Breast epithelium (tissue), 4 donors: ENCODE measurements around the gene ANKRD55. TPM values are rescaled to one million over a fixed set of nuclear protein-coding genes. Genes with fewer than 3 reads are reported as not detected.

Experiments used
- DNase-seq, 2 donors: peaks; one replicate each; pipeline ENCODE4 v3.0.0-alpha.2; 2019; ENCODE audit warnings: low spot score in 2 of 2
- H3K27ac ChIP-seq, 2 donors: fragments of 200-600 bp; sonication (generic) in 1 of 2; one replicate each; pipeline ENCODE4 v1.5.1; 2016 to 2019; ENCODE audit warnings: mild to moderate bottlenecking in 1 of 2
- H3K27me3 ChIP-seq, 2 donors: fragments of 200-600 bp; sonication (generic) in 1 of 2; one replicate each; pipeline versions ENCODE4 v1.5.1 to v1.6.0; 2017 to 2019; ENCODE audit warnings: control low read depth in 1 of 2, mild to moderate bottlenecking in 1 of 2
- H3K36me3 ChIP-seq: fragments of 200-600 bp; one replicate; pipeline ENCODE4 v1.5.1; 2019
- H3K4me1 ChIP-seq, 2 donors: fragments of 200-600 bp; sonication (generic); one replicate each; pipeline ENCODE4 v1.5.1; 2016 to 2019; ENCODE audit warnings: control low read depth in 1 of 2
- H3K4me3 ChIP-seq, 3 donors: fragments of 200-600 bp; sonication (generic); 1 replicate in 2 of 3; 2 replicates in 1 of 3; pipeline ENCODE4 v1.5.1; 2016 to 2019; ENCODE audit warnings: mild to moderate bottlenecking in 3 of 3, moderate library complexity in 2 of 3
- H3K9me3 ChIP-seq, 2 donors: fragments of 200-600 bp; sonication (generic) in 1 of 2; one replicate each; pipeline ENCODE4 v1.5.1; 2016 to 2019; ENCODE audit warnings: control low read depth in 1 of 2
- POLR2A ChIP-seq: fragments of 450-650 bp; IDR thresholded peaks from one replicate; pipeline ENCODE4 v1.6.1; 2016; ENCODE audit warnings: antibody characterized with exemption, mild to moderate bottlenecking, moderate library complexity
- POLR2AphosphoS5 ChIP-seq, 3 donors: sonication (generic); formaldehyde crosslinking; IDR thresholded peaks; one replicate each; pipeline ENCODE4 v1.6.1; 2017; ENCODE audit warnings: antibody characterized with exemption in 3 of 3
- intact Hi-C: fragments of 100-400 bp; cut with DNase I; formaldehyde crosslinking; loops from one replicate; pipeline ENCODE4 v1.15.1; 2023; ENCODE audit warnings: low total_unique reads
- total RNA-seq, 3 donors: library from RNA; depleted of rRNA; stranded (reverse); fragments of >200 nt; gene quantifications; one replicate each; pipeline ENCODE4 v1.1.0, GENCODE V29; 2016
- TF ChIP-seq, protein P1 (sequence below), 3 donors: fragments of 450-650 bp; IDR thresholded peaks; one replicate each; pipeline ENCODE4 v1.5.1; 2016 to 2017; ENCODE audit warnings: antibody characterized with exemption in 3 of 3, mild to moderate bottlenecking in 3 of 3, moderate library complexity in 3 of 3

Gene ANKRD55
- total RNA-seq, 3 donors from 2014 or later, result 0.32 to 0.33 TPM; not detected in 1

DNA sequence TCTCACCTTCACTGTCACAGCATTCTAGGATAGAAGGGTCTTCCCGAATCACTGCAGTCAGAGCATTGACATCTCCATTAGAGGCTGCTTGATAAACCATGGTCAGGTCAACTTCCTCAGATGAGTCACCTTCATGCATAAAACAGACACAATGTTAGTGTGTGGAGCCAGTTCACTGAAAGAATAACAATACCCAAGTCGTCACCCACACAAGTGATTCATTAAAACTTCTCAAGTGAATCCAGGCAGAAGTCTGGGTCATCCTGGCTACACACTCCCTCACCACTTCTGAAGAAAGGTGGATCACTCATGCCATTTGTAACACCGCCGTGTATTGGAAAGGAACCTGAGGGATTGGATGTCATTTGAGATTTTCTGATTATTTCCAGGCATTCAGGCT is 49.6 kb downstream of the ANKRD55 start:
- no peaks in the 10 kb centered on the region for H3K9me3 ChIP-seq
- DNase-seq, result no peak
- intact Hi-C loops, result no loop called here
- no peak overlapping the region for H3K4me3 ChIP-seq
- TF ChIP-seq POLR2AphosphoS5 (IDR thresholded peaks at IDR 0.05), result no peak
- TF ChIP-seq, protein P1, sequence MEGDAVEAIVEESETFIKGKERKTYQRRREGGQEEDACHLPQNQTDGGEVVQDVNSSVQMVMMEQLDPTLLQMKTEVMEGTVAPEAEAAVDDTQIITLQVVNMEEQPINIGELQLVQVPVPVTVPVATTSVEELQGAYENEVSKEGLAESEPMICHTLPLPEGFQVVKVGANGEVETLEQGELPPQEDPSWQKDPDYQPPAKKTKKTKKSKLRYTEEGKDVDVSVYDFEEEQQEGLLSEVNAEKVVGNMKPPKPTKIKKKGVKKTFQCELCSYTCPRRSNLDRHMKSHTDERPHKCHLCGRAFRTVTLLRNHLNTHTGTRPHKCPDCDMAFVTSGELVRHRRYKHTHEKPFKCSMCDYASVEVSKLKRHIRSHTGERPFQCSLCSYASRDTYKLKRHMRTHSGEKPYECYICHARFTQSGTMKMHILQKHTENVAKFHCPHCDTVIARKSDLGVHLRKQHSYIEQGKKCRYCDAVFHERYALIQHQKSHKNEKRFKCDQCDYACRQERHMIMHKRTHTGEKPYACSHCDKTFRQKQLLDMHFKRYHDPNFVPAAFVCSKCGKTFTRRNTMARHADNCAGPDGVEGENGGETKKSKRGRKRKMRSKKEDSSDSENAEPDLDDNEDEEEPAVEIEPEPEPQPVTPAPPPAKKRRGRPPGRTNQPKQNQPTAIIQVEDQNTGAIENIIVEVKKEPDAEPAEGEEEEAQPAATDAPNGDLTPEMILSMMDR (IDR thresholded peaks at IDR 0.05), result no peak
- no peak for TF ChIP-seq POLR2A
- no peaks in the 10 kb centered on the region for H3K27me3 ChIP-seq
- no peaks in the 10 kb centered on the region for H3K36me3 ChIP-seq
- H3K27ac ChIP-seq, result no peak overlapping the region
- no peaks in the 10 kb centered on the region for H3K4me1 ChIP-seq

DNA sequence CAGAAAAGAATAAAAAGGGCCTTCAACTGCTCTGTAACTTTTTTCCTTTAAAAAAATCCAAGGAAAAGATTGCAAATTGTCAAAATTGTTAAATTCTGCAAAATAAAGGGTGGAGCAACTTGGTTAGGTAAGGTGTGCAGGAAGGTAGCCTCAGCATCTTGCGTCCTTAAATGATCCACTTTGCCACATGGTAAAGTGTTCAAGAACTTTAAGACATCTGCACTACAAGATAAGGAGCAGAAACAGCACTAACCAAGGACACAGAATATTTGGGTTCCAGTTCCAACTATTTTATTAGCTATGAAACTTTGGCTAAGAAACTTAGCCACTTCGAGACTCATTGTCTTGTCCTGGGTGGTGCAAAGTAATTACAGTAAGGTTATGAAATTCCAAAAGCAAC is 53.7 kb downstream of the ANKRD55 start:
- DNase-seq, result no peak
- H3K36me3 ChIP-seq, result no peaks in the 10 kb centered on the region
- TF ChIP-seq POLR2A (no peak), POLR2AphosphoS5 (IDR thresholded peaks at IDR 0.05) (no peak)
- TF ChIP-seq, protein P1 (IDR thresholded peaks at IDR 0.05), result no peak
- no peaks in the 10 kb centered on the region for H3K9me3 ChIP-seq
- intact Hi-C loops, result no loop called here
- no peaks in the 10 kb centered on the region for H3K4me1 ChIP-seq
- no peaks in the 10 kb centered on the region for H3K27me3 ChIP-seq
- H3K27ac ChIP-seq, result no peak overlapping the region
- no peak overlapping the region for H3K4me3 ChIP-seq

DNA sequence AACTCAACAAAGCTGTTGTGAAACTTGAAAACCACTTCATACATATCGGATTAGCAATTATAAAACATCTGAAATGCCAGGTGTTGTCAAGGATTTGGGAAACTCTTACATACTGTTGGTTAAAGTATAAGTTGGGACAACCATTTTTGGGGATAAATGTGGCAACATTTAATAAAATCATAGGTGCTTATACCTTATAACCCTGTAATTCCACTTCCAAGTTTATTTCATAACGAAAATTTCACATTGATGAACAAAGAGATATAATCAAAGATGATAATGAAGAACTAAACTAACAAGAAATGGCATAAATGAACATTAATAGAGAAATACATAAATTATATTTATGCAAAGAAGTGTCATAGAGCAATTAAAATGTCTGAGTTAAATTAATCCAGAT is 54.3 kb downstream of the ANKRD55 start:
- no peak overlapping the region for H3K4me3 ChIP-seq
- no peak overlapping the region for H3K27ac ChIP-seq
- intact Hi-C loops, result no loop called here
- H3K27me3 ChIP-seq, result no peaks in the 10 kb centered on the region
- no peaks in the 10 kb centered on the region for H3K36me3 ChIP-seq
- no peaks in the 10 kb centered on the region for H3K4me1 ChIP-seq
- no peaks in the 10 kb centered on the region for H3K9me3 ChIP-seq
- TF ChIP-seq POLR2A, result no peak
- no peak for DNase-seq

DNA sequence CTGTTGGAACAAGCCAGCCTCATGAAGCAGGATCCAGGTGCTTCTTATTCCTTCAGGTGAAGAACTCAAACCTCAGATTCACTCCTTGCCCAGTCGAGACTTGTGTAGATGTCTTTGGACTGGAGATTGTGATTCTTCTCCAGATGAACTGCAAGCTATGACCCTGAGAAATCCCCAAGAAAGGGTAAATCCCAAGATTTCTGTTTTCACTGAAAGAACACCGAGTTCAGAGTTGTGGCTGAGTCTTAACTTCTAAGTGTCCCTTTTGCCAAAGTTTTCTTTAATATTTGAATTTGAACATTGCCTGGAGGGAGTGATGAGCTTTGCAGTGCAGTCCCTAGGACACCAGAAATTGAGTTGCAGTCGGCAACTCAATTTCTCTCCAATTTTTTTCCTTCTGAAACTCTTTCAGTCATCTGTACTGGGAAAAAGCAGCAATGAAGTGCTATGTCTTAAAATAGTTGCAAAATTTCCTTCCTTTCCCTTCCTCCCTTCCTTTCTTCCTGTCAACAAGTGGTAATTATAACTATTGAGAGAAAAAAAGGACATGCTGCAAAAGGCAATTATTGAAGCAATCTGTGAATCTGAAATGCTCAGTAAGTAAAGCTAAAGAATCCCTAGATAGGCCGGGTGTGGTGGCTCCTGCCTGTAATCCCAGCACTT is 56.1 kb downstream of the ANKRD55 start:
- Histone ChIP-seq H3K36me3 (no peaks in the 10 kb centered on the region), H3K9me3 (no peaks in the 10 kb centered on the region), H3K27me3 (no peaks in the 10 kb centered on the region), H3K27ac (peak overlapping the region in 1 of 2 donors; percentile 56), H3K4me1 (no peaks in the 10 kb centered on the region), H3K4me3 (no peak overlapping the region)
- no peak for DNase-seq
- TF ChIP-seq, protein P1 (IDR thresholded peaks at IDR 0.05), result no peak
- no peak for TF ChIP-seq POLR2A
- no peak for TF ChIP-seq POLR2AphosphoS5 (IDR thresholded peaks at IDR 0.05)
- intact Hi-C loops, result no loop called here

DNA sequence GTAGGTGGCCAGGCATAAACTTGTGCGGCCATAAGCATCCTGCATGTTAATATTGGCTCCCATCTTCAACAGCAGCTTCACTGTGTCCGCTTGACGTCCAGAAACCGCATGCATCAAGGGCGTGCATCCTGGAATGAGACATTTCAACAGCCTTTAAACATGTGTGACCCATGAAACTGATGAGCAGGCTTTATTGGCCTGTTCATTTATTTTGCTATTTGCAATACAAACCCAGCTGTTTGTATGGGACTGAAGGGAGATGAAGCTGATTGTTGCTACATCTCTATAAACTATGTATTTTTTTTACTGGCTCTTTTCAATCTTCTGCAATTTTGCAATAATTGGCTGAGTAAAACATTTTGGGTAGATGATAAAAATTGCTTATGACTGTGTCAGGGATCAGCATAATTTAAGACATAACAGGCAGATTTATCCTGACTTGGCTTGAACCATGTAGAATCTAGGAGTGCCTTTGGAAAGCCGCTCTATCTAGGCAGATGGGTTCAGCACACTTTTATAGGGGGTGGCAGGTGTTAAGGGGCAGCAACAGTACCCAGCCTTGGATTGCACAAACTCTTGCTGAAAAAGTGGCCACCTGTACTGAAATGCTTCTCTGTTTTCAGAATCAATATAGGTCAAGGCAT is 56.9 kb downstream of the ANKRD55 start:
- intact Hi-C loops, result no loop called here
- no peaks in the 10 kb centered on the region for H3K36me3 ChIP-seq
- no peaks in the 10 kb centered on the region for H3K27me3 ChIP-seq
- no peaks in the 10 kb centered on the region for H3K4me1 ChIP-seq
- H3K9me3 ChIP-seq, result no peaks in the 10 kb centered on the region
- peak overlapping the region in 1 of 2 donors; percentile 57 for H3K27ac ChIP-seq
- H3K4me3 ChIP-seq, result no peak overlapping the region
- TF ChIP-seq POLR2AphosphoS5 (IDR thresholded peaks at IDR 0.05) (peak in 2 of 3 donors; percentile 7 to 37), POLR2A (no peak)
- DNase-seq, result no peak

- DNase-seq, result no peak
- intact Hi-C loops, result no loop called here
- Histone ChIP-seq H3K4me1 (no peaks in the 10 kb centered on the region), H3K27ac (peak overlapping the region in 1 of 2 donors; percentile 66), H3K4me3 (no peak overlapping the region), H3K9me3 (no peaks in the 10 kb centered on the region), H3K36me3 (no peaks in the 10 kb centered on the region), H3K27me3 (no peaks in the 10 kb centered on the region)
- TF ChIP-seq, protein P1 (IDR thresholded peaks at IDR 0.05), result no peak
- TF ChIP-seq POLR2AphosphoS5 (IDR thresholded peaks at IDR 0.05), result no peak
- no peak for TF ChIP-seq POLR2A
These were observed 57.6 kb downstream of the ANKRD55 start for GRCh38 chr5:56175488-56175887.
